Stomach (tissue), 9 donors: ENCODE results near the gene ATL2. TPM values are rescaled to one million over a fixed set of nuclear protein-coding genes. Genes with fewer than 3 reads are reported as not detected.
A peak's percentile ranks its signal among the peaks of the same experiment; 100 is the strongest.
"Not testable (repeated sequence)": the region's sequence is repeated elsewhere in the genome, so short reads cannot be mapped to it uniquely, and the experiment has no call there.

ENCODE experiments used
- DNase-seq, 2 donors: peaks; one replicate each; pipeline versions ENCODE4 v3.0.0 to v3.0.0-alpha.2; 2013 to 2019
- H3K27ac ChIP-seq, 5 donors: fragments of 200-600 bp in 4 of 5; sonication (generic) in 4 of 5; one replicate each; pipeline ENCODE4 v1.5.1; 2013 to 2019; ENCODE audit warnings: mild to moderate bottlenecking in 1 of 5, moderate library complexity in 1 of 5
- H3K27me3 ChIP-seq, 3 donors: fragments of 200-600 bp; sonication (generic); one replicate each; pipeline ENCODE4 v1.5.1; 2017 to 2019; ENCODE audit warnings: mixed run types in 1 of 3
- H3K36me3 ChIP-seq, 4 donors: fragments of 200-600 bp; sonication (generic); 1 replicate in 3 of 4; 2 replicates in 1 of 4; pipeline ENCODE4 v1.5.1; 2016 to 2019
- H3K4me1 ChIP-seq, 4 donors: fragments of 200-600 bp; sonication (generic); one replicate each; pipeline ENCODE4 v1.5.1; 2016 to 2019
- H3K4me3 ChIP-seq, 4 donors: fragments of 200-600 bp; sonication (generic) in 3 of 4; one replicate each; pipeline ENCODE4 v1.5.1; 2016 to 2019; ENCODE audit warnings: mild to moderate bottlenecking in 1 of 4
- H3K9me3 ChIP-seq, 4 donors: fragments of 200-600 bp; sonication (generic); one replicate each; pipeline ENCODE4 v1.5.1; 2016 to 2019
- CTCF ChIP-seq, 7 experiments: fragments of 450-650 bp in 4 of 7; fragments of 200-600 bp in 3 of 7; sonication (generic) in 3 of 7; IDR thresholded peaks; one replicate each; pipeline ENCODE4 v1.5.1; 2016 to 2019; ENCODE audit warnings: antibody characterized with exemption in 7 of 7, control low read depth in 2 of 7, mild to moderate bottlenecking in 1 of 7
- EP300 ChIP-seq: sonication (generic); formaldehyde crosslinking; IDR thresholded peaks from one replicate; pipeline ENCODE4 v1.6.1; 2017; ENCODE audit warnings: antibody characterized with exemption
- POLR2A ChIP-seq, 4 donors: fragments of 450-650 bp; IDR thresholded peaks; one replicate each; pipeline ENCODE4 v1.6.1; 2016; ENCODE audit warnings: antibody characterized with exemption in 4 of 4, control low read depth in 2 of 4, mild to moderate bottlenecking in 1 of 4, moderate library complexity in 1 of 4
- POLR2AphosphoS5 ChIP-seq, 3 donors: sonication (generic); formaldehyde crosslinking; IDR thresholded peaks; one replicate each; pipeline ENCODE4 v1.6.1; 2016; ENCODE audit warnings: antibody characterized with exemption in 3 of 3
- WGBS, 5 donors: extraction: QIAGEN DNeasy Blood & Tissue Kit in 3 of 5; methylation state at CpG; one replicate each; pipeline versions ENCODE4 v1.1.5 to v1.1.7; 2013 to 2018; 5-methylcytosine and 5-hydroxymethylcytosine counted together
- intact Hi-C: fragments of 100-400 bp; cut with DNase I; formaldehyde crosslinking; loops from one replicate; pipeline ENCODE4 v1.15.1; 2023; ENCODE audit warnings: low total_unique reads
- polyA plus RNA-seq, 3 donors: library from polyadenylated mRNA; stranded (reverse); fragments of 200-250 nt; gene quantifications; one replicate each; pipeline ENCODE4 v1.2.3, GENCODE V29; 2013
- total RNA-seq, 5 donors: library from RNA; depleted of rRNA; stranded (reverse); fragments of >200 nt; gene quantifications; one replicate each; pipeline versions ENCODE4 v1.1.0 to v1.2.3, GENCODE V29; 2014 to 2016
- donor health status: healthy with polysubstance abuse.
- donor health status: Bipolar disorder and iron deficiency.
- donor health status: healthy.

ATL2 gene
- total and polyA plus RNA-seq, 8 donors, result 8.4 to 462 (median 64.2) TPM

- H3K27ac ChIP-seq, result no peak overlapping the region
- peaks cover 0 to 9% (median 0%) of the 10 kb centered on the region in 4 donors for H3K4me1 ChIP-seq
- 70 to 89% (median 84%) methylated on average over 4 of the region's 4 CpGs for WGBS, 5 donors
- no peak overlapping the region for H3K4me3 ChIP-seq
- no peaks in the 10 kb centered on the region for H3K27me3 ChIP-seq
- no peaks in the 10 kb centered on the region for H3K36me3 ChIP-seq
- H3K9me3 ChIP-seq, result no peaks in the 10 kb centered on the region
- no peak for DNase-seq
- intact Hi-C loops, result loop anchor here (5.0 kb wide), 1 partner anchor 297 kb away; no protein-coding TSS in a partner anchor
- TF ChIP-seq POLR2A (IDR thresholded peaks at IDR 0.05), result no peak
- TF ChIP-seq EP300, result no peak
- TF ChIP-seq POLR2AphosphoS5 (IDR thresholded peaks at IDR 0.05), result no peak
- TF ChIP-seq CTCF (IDR thresholded peaks at IDR 0.05), result no peak
Observed at GRCh38 chr2:38279201-38279600, 97.9 kb downstream of the ATL2 start.

- H3K27me3 ChIP-seq, H3K4me3 ChIP-seq, DNase-seq, H3K27ac ChIP-seq, H3K9me3 ChIP-seq, H3K36me3 ChIP-seq, H3K4me1 ChIP-seq: not testable (repeated sequence)
- intact Hi-C loops, result loop anchor here (5.0 kb wide), 1 partner anchor 296 kb away; no protein-coding TSS in a partner anchor
- WGBS, 5 donors, result 71 to 84% (median 74%) methylated on average over 9 of the region's 9 CpGs
Observed at GRCh38 chr2:38278117-38278438, 99.0 kb downstream of the ATL2 start.

- intact Hi-C loops, result loop anchor here (5.0 kb wide), 1 partner anchor 295 kb away; no protein-coding TSS in a partner anchor
- no peak overlapping the region for H3K4me3 ChIP-seq
- peak in 1 of 2 donors; percentile 43 for DNase-seq
- TF ChIP-seq POLR2A (IDR thresholded peaks at IDR 0.05) (no peak), POLR2AphosphoS5 (IDR thresholded peaks at IDR 0.05) (no peak), CTCF (IDR thresholded peaks at IDR 0.05) (no peak), EP300 (no peak)
- 45 to 61% (median 54%) methylated on average over 6 of the region's 6 CpGs for WGBS, 5 donors
- no peaks in the 10 kb centered on the region for H3K9me3 ChIP-seq
- H3K27ac ChIP-seq, result no peak overlapping the region
- H3K36me3 ChIP-seq, result no peaks in the 10 kb centered on the region
- peaks cover 0 to 9% (median 0%) of the 10 kb centered on the region in 4 donors for H3K4me1 ChIP-seq
- no peaks in the 10 kb centered on the region for H3K27me3 ChIP-seq
Observed at GRCh38 chr2:38277245-38278116, 99.6 kb downstream of the ATL2 start.

- TF ChIP-seq POLR2AphosphoS5 (IDR thresholded peaks at IDR 0.05), result peak in 1 of 3 donors; percentile 19
- peak in 4 of 7 experiments; percentile 35 to 62 (median 43) for TF ChIP-seq CTCF (IDR thresholded peaks at IDR 0.05)
- TF ChIP-seq POLR2A (IDR thresholded peaks at IDR 0.05), result no peak
- TF ChIP-seq EP300, result no peak
- no peak overlapping the region for H3K4me3 ChIP-seq
- H3K36me3 ChIP-seq, result no peaks in the 10 kb centered on the region
- DNase-seq, result peak in 1 of 2 donors; percentile 87
- H3K27ac ChIP-seq, result no peak overlapping the region
- intact Hi-C loops, result loop anchor here (5.0 kb wide), 1 partner anchor 292 kb away; no protein-coding TSS in a partner anchor
- peaks cover 0 to 9% (median 0%) of the 10 kb centered on the region in 4 donors for H3K4me1 ChIP-seq
- H3K27me3 ChIP-seq, result no peaks in the 10 kb centered on the region
- H3K9me3 ChIP-seq, result no peaks in the 10 kb centered on the region
- 44 to 71% (median 66%) methylated on average over 7 of the region's 7 CpGs for WGBS, 5 donors
Observed at GRCh38 chr2:38274286-38275276, 102.5 kb downstream of the ATL2 start.
